Neural cell (in vitro differentiated cells): ENCODE measurements around the gene LPP. TPM values are rescaled to one million over a fixed set of nuclear protein-coding genes. Genes with fewer than 3 reads are reported as not detected.

ENCODE experiments used
- H2AFZ ChIP-seq: fragments of 200-600, 300-800 bp; sonication (generic), shearing (Covaris generic); 2 replicates; pipeline ENCODE4 v1.6.0; 2014; ENCODE audit warnings: low read depth, mild to moderate bottlenecking, antibody characterized with exemption, low read length, moderate library complexity
- H3F3A ChIP-seq: fragments of 200-600 bp; shearing (Covaris generic); 2 replicates; pipeline ENCODE4 v1.6.1; 2016; ENCODE audit warnings: mild to moderate bottlenecking, moderate library complexity, mixed read lengths, antibody characterized with exemption, low read length; ENCODE audit not compliant: insufficient read depth, poor library complexity, severe bottlenecking
- H3K27ac ChIP-seq: fragments of 200-600, 300-800 bp; sonication (generic), shearing (Covaris generic); 2 replicates; pipeline ENCODE4 v1.5.1; 2014; ENCODE audit warnings: mild to moderate bottlenecking, low read length, moderate library complexity
- H3K27me3 ChIP-seq: fragments of 300-800, 200-600 bp; sonication (generic), shearing (Covaris generic); 2 replicates; pipeline ENCODE4 v1.6.0; 2014; ENCODE audit warnings: mild to moderate bottlenecking, low read depth, low read length, moderate library complexity; ENCODE audit not compliant: insufficient read depth
- H3K36me3 ChIP-seq: fragments of 300-800, 200-600 bp; sonication (generic), shearing (Covaris generic); 2 replicates; pipeline ENCODE4 v1.5.1; 2014; ENCODE audit warnings: mild to moderate bottlenecking, antibody characterized with exemption, low read length, moderate library complexity; ENCODE audit not compliant: insufficient read depth
- H3K4me2 ChIP-seq: fragments of 300-800, 200-600 bp; sonication (generic), shearing (Covaris generic); 2 replicates; pipeline ENCODE4 v1.6.0; 2014; ENCODE audit warnings: mild to moderate bottlenecking, low read length
- H3K4me3 ChIP-seq: fragments of 300-800, 200-600 bp; sonication (generic), shearing (Covaris generic); 2 replicates; pipeline ENCODE4 v1.5.1; 2014; ENCODE audit warnings: mild to moderate bottlenecking, low read length, moderate library complexity
- H3K79me2 ChIP-seq: fragments of 200-600 bp; shearing (Covaris generic); replicated peaks from 2 replicates; pipeline ENCODE4 v1.6.0; 2014; ENCODE audit warnings: mild to moderate bottlenecking, low read length, moderate library complexity; ENCODE audit not compliant: insufficient read depth
- H3K9ac ChIP-seq: fragments of 300-800, 200-600 bp; sonication (generic), shearing (Covaris generic); 2 replicates; pipeline ENCODE4 v1.6.1; 2016; ENCODE audit warnings: mild to moderate bottlenecking, low read length, mixed read lengths
- H3K9me2 ChIP-seq: fragments of 200-600 bp; shearing (Covaris generic); 2 replicates; pipeline ENCODE4 v1.6.1; 2016; ENCODE audit warnings: mild to moderate bottlenecking, low read length, mixed read lengths; ENCODE audit not compliant: insufficient read depth
- H3K9me3 ChIP-seq: fragments of 200-600, 300-800 bp; sonication (generic), shearing (Covaris generic); 2 replicates; pipeline ENCODE4 v1.6.1; 2016; ENCODE audit warnings: mild to moderate bottlenecking, mixed run types, low read length, moderate library complexity, mixed read lengths
- H4K20me1 ChIP-seq: fragments of 200-600 bp; shearing (Covaris generic); 2 replicates; pipeline ENCODE4 v1.6.1; 2016; ENCODE audit warnings: mild to moderate bottlenecking, mixed run types; ENCODE audit not compliant: insufficient read depth
- EP300 ChIP-seq: fragments of 450-650 bp; conservative IDR thresholded peaks from 2 replicates; pipeline ENCODE4 v1.6.1; 2014; ENCODE audit warnings: antibody characterized with exemption, mild to moderate bottlenecking, moderate library complexity; ENCODE audit not compliant: poor library complexity, severe bottlenecking
- EZH2 ChIP-seq: fragments of 200-600, 300-800 bp; shearing (Covaris generic), sonication (generic); IDR thresholded peaks from 2 replicates; pipeline ENCODE4 v1.6.1; 2014; ENCODE audit warnings: antibody characterized with exemption, low read length, borderline replicate concordance, mild to moderate bottlenecking; ENCODE audit not compliant: insufficient read depth, poor library complexity, severe bottlenecking
- MXI1 ChIP-seq: fragments of 450-650 bp; conservative IDR thresholded peaks from 2 replicates; pipeline ENCODE4 v1.6.1; 2014; ENCODE audit warnings: antibody characterized with exemption, mild to moderate bottlenecking; ENCODE audit not compliant: poor library complexity, severe bottlenecking
- POLR2AphosphoS5 ChIP-seq: IDR thresholded peaks from 2 replicates; pipeline ENCODE4 v1.6.1; 2012
- RAD21 ChIP-seq: fragments of 450-650 bp; conservative IDR thresholded peaks from 2 replicates; pipeline ENCODE4 v1.6.1; 2014; ENCODE audit warnings: antibody characterized with exemption, mild to moderate bottlenecking, moderate library complexity
- SMC3 ChIP-seq: fragments of 450-650 bp; conservative IDR thresholded peaks from 2 replicates; pipeline ENCODE4 v1.6.1; 2014; ENCODE audit warnings: antibody characterized with exemption, mild to moderate bottlenecking, moderate library complexity; ENCODE audit not compliant: poor library complexity
- TAF1 ChIP-seq: IDR thresholded peaks from 2 replicates; pipeline ENCODE4 v1.6.1; 2012; ENCODE audit warnings: low read depth
- polyA plus RNA-seq: library from polyadenylated mRNA; depleted of rRNA; stranded (reverse); fragments of >200 nt; gene quantifications from 2 replicates; pipeline ENCODE4 v1.2.3, GENCODE V29; 2014
- TF ChIP-seq, protein P1 (sequence below): IDR thresholded peaks from 2 replicates; pipeline ENCODE4 v1.6.1; 2012; ENCODE audit warnings: borderline replicate concordance
- TF ChIP-seq, protein P2 (sequence below): fragments of 450-650 bp; IDR thresholded peaks from 2 replicates; pipeline ENCODE4 v1.5.1; 2014; ENCODE audit warnings: antibody characterized with exemption, mild to moderate bottlenecking, moderate library complexity; ENCODE audit not compliant: poor library complexity, severe bottlenecking

LPP gene
- polyA plus RNA-seq, 1 donor from 2014 or later, result 3.0 TPM

DNA sequence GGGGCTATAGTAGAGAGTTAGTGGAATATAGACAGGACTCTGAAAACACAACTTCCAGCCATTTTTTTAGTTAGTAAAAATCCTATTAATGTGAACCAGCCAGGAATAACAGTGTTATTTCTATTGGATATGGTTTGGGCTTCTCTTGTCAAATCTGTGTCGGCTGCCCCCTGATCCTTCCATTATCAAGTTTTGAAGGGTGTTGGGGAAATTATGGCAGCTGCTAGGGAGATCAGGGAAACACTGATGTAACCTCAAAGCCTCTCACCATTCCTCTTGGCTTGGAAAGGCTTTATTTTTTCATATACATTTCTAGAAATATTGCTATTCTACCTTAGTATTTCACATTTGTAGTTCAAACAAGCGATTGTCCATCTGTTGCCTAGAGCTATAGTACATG lies 724.1 kb downstream of the LPP start:
- H3K79me2 ChIP-seq, result no peaks in the 10 kb centered on the region
- peaks cover 5% of the 10 kb centered on the region for H3K36me3 ChIP-seq
- no peak for TF ChIP-seq RAD21
- TF ChIP-seq, protein P1, sequence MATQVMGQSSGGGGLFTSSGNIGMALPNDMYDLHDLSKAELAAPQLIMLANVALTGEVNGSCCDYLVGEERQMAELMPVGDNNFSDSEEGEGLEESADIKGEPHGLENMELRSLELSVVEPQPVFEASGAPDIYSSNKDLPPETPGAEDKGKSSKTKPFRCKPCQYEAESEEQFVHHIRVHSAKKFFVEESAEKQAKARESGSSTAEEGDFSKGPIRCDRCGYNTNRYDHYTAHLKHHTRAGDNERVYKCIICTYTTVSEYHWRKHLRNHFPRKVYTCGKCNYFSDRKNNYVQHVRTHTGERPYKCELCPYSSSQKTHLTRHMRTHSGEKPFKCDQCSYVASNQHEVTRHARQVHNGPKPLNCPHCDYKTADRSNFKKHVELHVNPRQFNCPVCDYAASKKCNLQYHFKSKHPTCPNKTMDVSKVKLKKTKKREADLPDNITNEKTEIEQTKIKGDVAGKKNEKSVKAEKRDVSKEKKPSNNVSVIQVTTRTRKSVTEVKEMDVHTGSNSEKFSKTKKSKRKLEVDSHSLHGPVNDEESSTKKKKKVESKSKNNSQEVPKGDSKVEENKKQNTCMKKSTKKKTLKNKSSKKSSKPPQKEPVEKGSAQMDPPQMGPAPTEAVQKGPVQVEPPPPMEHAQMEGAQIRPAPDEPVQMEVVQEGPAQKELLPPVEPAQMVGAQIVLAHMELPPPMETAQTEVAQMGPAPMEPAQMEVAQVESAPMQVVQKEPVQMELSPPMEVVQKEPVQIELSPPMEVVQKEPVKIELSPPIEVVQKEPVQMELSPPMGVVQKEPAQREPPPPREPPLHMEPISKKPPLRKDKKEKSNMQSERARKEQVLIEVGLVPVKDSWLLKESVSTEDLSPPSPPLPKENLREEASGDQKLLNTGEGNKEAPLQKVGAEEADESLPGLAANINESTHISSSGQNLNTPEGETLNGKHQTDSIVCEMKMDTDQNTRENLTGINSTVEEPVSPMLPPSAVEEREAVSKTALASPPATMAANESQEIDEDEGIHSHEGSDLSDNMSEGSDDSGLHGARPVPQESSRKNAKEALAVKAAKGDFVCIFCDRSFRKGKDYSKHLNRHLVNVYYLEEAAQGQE, result no peak
- TF ChIP-seq MXI1, result no peak
- no peak for TF ChIP-seq POLR2AphosphoS5
- TF ChIP-seq EZH2, result no peak
- no peaks in the 10 kb centered on the region for H4K20me1 ChIP-seq
- no peak overlapping the region for H3K27ac ChIP-seq
- H3K4me2 ChIP-seq, result no peak overlapping the region
- no peaks in the 10 kb centered on the region for H3K9me2 ChIP-seq
- H3K9ac ChIP-seq, result no peak overlapping the region
- H3F3A ChIP-seq, result no peaks in the 10 kb centered on the region
- no peak overlapping the region for H3K4me3 ChIP-seq
- no peaks in the 10 kb centered on the region for H3K9me3 ChIP-seq
- no peaks in the 10 kb centered on the region for H3K27me3 ChIP-seq
- H2AFZ ChIP-seq, result no peak overlapping the region

DNA sequence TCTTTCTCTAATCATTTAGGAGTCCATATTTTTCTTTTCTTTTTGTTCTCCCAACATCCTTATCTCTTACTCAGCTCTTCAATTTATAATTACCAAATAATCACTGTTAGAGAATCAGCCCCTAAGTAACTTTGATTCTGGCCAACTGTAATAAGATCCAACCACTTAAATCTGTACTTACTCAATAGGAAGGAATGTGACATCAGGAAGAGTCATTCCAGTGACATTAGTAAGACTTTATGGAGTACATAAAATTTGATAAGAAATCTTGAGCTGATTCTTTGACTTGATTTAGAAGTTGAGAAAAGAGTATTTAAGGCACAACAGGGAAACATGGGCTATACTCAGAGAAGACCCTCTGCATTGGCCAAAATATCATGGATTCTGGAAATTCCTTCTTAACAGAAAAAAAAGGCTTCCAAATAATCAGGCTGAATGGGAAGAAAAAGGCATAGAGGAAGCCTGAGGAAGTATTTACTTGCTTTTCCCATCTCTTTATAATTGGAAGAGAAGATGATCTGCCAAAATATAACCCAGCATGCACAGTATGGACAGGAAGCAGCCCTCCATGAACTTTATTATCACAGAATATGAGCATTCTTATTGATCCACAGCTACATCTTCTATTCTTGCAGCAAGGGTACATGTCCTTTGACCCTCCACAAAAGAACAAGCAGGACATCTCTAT lies 728.1 kb downstream of the LPP start:
- Histone ChIP-seq H3K4me2 (no peak overlapping the region), H3K27me3 (no peaks in the 10 kb centered on the region), H3K4me3 (no peak overlapping the region), H2AFZ (no peak overlapping the region), H3K27ac (no peak overlapping the region), H3K36me3 (no peaks in the 10 kb centered on the region), H4K20me1 (no peaks in the 10 kb centered on the region), H3F3A (no peaks in the 10 kb centered on the region), H3K9me2 (no peaks in the 10 kb centered on the region), H3K79me2 (no peaks in the 10 kb centered on the region), H3K9ac (no peak overlapping the region), H3K9me3 (no peaks in the 10 kb centered on the region)
- TF ChIP-seq, protein P1, result no peak
- TF ChIP-seq MXI1 (no peak), TAF1 (no peak), SMC3 (no peak), RAD21 (no peak), POLR2AphosphoS5 (no peak), EP300 (no peak), EZH2 (no peak)
- TF ChIP-seq, protein P2, sequence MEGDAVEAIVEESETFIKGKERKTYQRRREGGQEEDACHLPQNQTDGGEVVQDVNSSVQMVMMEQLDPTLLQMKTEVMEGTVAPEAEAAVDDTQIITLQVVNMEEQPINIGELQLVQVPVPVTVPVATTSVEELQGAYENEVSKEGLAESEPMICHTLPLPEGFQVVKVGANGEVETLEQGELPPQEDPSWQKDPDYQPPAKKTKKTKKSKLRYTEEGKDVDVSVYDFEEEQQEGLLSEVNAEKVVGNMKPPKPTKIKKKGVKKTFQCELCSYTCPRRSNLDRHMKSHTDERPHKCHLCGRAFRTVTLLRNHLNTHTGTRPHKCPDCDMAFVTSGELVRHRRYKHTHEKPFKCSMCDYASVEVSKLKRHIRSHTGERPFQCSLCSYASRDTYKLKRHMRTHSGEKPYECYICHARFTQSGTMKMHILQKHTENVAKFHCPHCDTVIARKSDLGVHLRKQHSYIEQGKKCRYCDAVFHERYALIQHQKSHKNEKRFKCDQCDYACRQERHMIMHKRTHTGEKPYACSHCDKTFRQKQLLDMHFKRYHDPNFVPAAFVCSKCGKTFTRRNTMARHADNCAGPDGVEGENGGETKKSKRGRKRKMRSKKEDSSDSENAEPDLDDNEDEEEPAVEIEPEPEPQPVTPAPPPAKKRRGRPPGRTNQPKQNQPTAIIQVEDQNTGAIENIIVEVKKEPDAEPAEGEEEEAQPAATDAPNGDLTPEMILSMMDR, result no peak
